Muscle of arm (tissue), 12 donors: ENCODE measurements around the gene DRGX. TPM values are rescaled to one million over a fixed set of nuclear protein-coding genes. Genes with fewer than 3 reads are reported as not detected.

Experiments used
- DNase-seq: peaks from one replicate; pipeline ENCODE4 v3.0.0-alpha.2; 2013
- polyA plus RNA-seq, 12 donors: library from polyadenylated mRNA; unstranded; fragments of 120-200 nt; gene quantifications; one replicate each; pipeline ENCODE4 v1.2.1, GENCODE V29; 2013; ENCODE audit not compliant: insufficient read length in 12 of 12

DRGX gene
- polyA plus RNA-seq, 12 donors = 0.23 TPM; not detected in 11

DNA sequence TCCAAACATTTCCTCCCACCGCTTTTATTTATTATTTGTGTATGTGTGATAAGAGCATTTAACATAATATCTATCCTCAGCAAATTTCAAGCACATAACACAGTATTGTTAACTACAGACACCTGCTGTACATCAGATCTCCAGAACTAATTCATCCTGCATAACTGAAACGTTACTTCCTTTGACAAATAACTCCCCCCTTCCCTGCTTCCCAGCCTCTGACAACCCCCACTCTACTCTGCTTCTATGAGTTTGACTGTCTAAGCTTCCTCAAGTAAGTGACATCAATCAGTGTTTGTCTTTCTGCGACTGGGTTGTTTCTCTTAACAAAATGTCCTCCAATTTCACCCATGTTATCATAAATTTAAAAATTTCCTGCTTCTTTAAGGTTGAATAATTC, 74.9 kb downstream of the DRGX start:
- no peak for DNase-seq

DNA sequence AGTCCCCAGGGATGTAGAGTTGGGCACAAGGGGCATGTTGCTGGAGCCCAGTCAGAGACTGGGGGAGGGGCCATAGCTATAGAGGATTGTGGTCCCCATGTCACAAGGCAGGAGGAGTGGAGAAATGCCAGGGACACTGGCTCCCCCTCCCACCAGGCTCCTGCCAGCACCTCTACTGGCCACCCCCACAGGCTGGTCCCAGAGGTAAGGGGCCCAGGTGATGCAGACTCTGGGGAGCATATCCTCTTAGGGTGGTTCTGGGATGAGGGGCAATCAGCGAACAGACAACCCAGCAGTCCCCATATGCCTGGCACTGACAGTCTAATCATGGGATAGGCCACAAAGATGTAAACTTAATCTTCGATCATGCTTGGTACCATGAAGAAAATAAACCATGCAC, 75.7 kb downstream of the DRGX start:
- DNase-seq = no peak

DNA sequence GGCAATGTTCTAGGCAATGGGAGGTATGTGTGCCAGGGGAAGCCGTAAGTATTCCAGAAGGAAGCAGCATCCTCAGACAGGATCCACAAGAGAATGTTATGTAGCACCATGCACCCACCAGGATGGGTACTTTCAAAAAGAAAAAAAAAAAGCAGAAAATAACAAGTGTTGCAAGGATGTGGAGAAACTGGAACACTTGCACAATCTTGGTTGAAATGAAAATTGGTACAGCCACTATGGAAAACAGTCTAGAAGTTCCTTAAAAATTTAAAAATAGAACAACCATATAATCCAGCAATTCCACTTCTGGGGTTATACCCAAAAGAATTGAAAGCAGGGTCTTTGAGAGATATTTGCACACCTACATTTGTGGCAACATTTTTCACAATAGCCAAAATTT, 76.7 kb downstream of the DRGX start:
- DNase-seq = no peak

DNA sequence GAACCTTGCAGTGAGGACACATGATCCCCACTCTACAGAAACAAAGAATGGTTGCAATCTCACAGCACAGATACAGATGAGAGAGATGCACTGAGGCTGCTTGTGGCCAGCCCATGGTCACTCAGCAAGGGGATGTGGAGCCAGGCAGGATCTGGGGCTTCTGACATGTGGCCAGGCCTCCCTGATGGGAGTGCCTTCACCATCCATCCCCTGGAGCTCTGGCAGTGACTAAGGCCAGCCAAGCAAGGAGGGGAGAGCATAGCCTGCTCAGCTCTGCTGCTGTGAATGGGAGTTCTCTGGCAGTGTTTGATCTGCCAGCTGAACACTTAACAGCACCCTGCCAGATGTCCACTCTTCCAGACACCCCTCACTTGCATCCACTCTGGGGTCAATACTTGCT, 77.1 kb downstream of the DRGX start:
- no peak for DNase-seq

DNA sequence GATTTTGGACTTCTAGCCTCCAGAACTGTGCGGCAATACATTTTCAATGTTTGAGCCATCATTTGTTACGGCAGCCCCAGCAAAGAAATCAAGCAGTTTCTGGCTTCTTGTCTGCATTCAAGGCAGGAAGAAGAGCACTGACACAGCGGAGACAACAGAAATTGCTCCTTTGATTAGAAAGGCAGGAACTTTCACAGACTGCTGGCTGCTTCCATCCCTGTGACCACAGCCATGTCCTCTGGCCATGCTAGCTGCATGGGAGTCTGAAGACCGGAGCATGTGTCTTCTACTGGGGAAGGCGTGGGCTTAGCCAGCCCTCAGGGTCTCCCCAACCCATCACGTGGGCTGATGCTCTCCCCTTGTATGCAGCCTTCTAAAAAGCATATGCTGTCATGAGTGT, 77.9 kb downstream of the DRGX start:
- DNase-seq = no peak

DNA sequence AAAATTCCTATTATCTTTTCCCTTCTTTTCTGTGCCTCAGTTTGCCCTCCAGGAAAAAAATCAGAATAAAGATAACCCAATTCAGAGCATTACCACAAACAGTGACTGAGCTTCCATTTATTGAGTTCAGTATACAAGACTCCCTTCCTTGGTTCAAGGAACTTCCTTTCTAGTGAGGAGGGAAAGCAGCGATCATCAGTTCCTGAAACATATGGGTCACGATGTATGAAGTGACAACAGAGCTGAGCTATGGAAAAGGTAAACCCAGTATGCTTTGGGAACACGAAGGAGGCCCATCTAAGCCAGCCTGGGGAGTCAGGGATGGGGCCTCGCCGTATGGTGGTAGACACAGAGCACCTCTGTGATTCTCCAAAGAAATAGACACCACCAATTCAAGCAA, 81.1 kb downstream of the DRGX start:
- DNase-seq = no peak

Other genes with a start within 250 kb of the DRGX start
- 10 to 100 TPM in 2 of 12 donors, 1 to 10 TPM in 9, not detected in 1; 4.7 to 10.2 (median 6.6) TPM for gene TMEM273, start 207.7 kb downstream of the DRGX start, polyA plus RNA-seq
- gene C10orf71, start 96.9 kb downstream of the DRGX start, polyA plus RNA-seq = 10 to 100 TPM in 11 of 12 donors, not detected in 1; 10.9 to 48.1 (median 33.4) TPM
- 10 to 100 TPM in 10 of 12 donors, 1 to 10 TPM in 1, not detected in 1; 9.3 to 24.1 (median 12.7) TPM for gene ERCC6, start 143.0 kb upstream of the DRGX start, polyA plus RNA-seq
- gene SLC18A3, start 214.2 kb upstream of the DRGX start, polyA plus RNA-seq = not detected
- gene CHAT, start 217.9 kb upstream of the DRGX start, polyA plus RNA-seq = not detected